DMS53 treated with DMSO at 0.1 percent for 48 hours (cell line): ENCODE data around the gene FLYWCH1.
A peak's percentile ranks its signal among the peaks of the same experiment; 100 is the strongest.

Experiments
- DNase-seq: peaks from one replicate; lab custom pipeline; 2025; ENCODE audit not compliant: unreplicated experiment; lab: John Stamatoyannopoulos, UW

FLYWCH1 gene

DNA sequence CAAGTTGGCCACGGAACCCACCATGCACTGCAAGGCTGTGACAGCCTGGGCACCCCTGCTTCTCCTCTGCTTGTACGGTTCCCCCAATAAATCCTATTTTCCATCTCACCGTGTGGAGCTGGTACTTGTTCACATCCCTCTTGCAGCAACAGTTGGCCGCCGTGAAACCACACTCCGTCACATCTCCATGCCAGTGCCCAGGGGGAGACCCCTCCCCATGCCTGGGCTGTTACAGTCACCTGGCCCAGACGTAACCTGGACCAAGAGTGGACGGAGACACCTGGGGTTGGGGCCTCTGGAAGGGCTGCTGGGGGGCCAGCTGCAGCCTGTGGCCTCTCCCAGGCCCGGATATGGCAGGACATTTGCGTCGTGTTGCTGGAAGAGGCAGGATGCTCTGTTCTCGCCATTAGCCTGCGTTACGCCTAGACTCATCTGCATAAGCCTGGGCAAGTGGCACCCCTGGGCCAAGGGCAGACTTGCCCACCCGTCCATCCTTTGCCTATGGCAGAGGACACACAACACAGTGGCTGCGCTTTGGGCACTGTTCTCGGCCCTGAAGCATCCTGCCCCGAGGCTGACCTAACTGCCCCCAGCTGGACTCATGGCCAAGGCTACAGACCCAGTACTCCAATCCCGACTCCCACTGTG lies 38.1 kb downstream of the FLYWCH1 start:
- DNase-seq, result no peak

GRCh38 chr16:2950353-2950724 lies 38.6 kb downstream of the FLYWCH1 start:
- DNase-seq, result no peak

DNA sequence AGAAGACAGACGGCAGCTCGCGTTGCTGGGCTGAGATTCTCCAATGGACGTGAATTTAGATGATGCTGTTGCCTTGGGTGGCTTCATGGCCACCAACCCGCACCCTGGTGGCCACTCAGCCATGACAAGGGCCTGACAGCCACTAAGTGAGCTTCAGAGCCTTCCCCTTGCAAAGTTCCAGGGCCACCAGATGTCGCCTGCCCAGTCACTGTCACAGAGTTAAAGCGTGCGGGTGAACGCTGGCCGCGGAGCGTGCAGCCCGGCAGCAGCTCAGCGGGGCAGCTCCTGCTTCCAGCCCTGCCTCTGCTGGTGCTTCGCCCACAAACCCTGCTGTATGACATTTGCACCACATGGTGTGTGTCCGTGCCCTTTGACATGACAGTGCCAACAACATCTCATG lies 39.0 kb downstream of the FLYWCH1 start:
- no peak for DNase-seq

- no peak for DNase-seq
Observed at GRCh38 chr16:2952679-2953078, 40.9 kb downstream of the FLYWCH1 start.

DNA sequence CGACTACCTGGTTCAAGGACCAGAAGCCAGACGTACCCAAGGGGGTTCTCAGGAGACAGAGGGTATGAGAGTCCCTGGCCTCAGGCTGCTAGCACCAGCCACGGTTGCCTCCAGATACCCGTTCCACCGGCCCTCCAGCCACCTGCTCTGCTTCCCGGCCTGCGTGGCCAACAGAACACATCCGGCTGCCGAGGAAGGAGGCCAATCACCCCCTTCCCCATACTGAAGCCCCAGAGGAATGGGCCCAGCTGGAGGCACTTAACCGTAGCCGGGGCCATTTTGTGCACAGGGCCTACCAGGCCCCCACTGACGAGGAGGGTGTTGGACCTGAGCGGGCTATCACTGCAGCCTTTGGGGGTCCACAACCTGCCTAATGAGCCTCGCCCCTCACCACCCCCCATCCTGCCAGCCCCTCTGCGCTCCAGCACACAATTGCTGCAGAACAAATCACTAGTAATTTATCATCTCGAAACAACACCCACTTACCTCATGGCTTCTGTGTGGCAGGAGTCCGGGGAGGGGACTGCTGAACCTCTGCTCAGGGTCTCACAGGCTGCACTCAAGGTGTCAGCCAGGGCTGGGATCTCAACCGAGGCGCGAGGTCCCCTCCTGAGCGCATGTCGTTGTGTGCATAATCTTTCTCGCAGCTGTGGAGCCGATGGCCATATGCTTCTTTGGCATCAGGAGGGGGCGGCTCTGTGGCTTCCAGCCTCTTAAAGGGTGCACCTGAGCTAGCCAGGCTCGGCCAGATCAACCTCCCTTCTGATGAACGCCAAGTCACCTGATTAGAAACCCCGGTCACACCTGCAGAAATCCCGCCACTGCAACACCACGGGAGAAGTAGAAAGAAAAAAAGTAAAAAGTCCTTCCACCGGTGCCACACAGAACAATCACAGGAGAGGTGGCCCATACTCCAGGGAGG lies 42.2 kb downstream of the FLYWCH1 start:
- DNase-seq, result peak; percentile 43

DNA sequence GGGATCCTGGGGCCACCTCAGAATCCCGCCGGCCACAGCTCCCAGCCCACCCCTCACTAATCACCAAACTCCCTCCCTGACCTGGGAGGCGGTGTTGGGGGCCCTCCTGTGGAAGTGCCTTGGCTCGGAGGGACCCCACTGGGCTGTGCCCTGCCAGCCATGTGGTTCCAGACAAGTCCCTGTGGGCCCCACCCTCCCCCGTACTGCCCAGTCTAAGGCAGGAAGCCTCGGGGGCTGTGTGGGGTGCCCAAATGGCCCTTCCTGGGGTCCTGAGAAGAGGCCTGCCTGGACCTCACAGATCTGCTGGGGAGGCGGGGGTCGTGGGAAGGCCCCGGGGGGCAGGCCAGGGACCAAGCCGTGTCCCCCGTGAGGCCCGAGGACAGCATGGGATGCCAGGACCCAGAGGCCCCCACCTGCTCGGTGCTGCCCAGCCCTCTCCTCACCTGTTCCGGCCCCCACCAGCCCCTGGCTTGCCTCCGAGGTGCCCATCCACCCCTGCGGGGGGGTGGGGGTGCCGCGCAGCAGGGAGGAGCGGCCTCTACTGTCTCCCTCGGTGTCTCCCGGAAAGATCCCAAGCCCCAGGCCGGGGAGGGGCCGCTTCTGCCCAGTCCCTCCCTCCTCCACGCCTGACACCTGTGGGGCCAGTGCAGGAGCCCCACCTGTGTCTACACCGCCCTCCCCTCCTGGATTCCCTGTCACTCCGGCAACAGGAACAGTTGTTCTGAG lies 43.1 kb downstream of the FLYWCH1 start:
- DNase-seq, result peak; percentile 42

- DNase-seq, result no peak
Observed at GRCh38 chr16:2955438-2955778, 43.7 kb downstream of the FLYWCH1 start.

GRCh38 chr16:2955779-2956578 lies 44.2 kb downstream of the FLYWCH1 start:
- DNase-seq, result no peak

- DNase-seq, result no peak
Observed at GRCh38 chr16:2956579-2956956, 44.8 kb downstream of the FLYWCH1 start.

GRCh38 chr16:2959206-2959605 lies 47.5 kb downstream of the FLYWCH1 start:
- no peak for DNase-seq

DNA sequence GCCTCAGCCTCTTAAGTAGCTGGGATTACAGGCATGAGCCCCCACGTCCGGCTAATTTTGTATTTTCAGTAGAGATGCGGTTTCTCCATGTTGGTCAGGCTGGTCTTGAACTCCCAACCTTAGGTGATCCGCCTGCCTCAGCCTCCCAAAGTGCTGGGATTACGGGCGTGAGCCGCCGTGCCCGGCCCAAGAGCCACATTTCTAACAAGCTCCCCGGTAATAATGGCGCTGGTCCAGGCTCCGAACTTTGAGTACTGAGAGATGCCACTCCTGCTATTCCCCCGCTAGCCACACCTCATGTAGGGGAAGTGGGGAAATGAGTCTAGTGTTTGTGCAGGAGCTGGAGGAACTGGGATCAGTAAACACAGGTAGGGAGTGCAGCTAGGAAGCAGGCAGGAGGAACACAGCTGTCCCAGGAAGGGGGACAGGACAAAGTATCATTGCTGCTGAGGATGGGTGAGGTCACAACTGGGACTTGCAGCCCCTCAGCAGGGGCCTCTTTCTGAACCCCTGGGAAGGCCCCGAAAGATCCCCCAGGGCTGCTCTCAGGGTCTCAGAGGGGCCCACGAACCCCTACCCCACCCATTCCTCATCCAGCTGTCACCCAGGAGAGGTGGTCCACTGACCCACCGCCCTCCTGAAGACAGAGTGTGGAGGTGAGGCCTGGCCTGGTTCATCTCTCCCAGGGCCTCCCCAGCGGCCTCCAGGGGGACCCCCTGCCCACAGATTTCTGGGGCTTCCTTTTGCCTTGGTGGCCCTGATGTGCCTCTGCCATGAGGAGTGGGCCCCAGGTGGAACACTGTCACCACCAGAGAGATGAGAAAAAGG lies 48.7 kb downstream of the FLYWCH1 start:
- DNase-seq, result no peak

GRCh38 chr16:2962334-2963073 lies 50.8 kb downstream of the FLYWCH1 start:
- no peak for DNase-seq

GRCh38 chr16:2963074-2963722 lies 51.5 kb downstream of the FLYWCH1 start:
- no peak for DNase-seq

- peak; percentile 50 for DNase-seq
Observed at GRCh38 chr16:2963723-2964474, 52.2 kb downstream of the FLYWCH1 start, which contains the start of gene KREMEN2. KREMEN2 (plus strand) TSS chr16:2964275; CDS start chr16:2964521, 246 bp downstream.

- DNase-seq, result peak; percentile 58
Observed at GRCh38 chr16:2964475-2965336, 53.0 kb downstream of the FLYWCH1 start.

- DNase-seq, result no peak
Observed at GRCh38 chr16:2966043-2966807, 54.5 kb downstream of the FLYWCH1 start.

- DNase-seq, result no peak
Observed at GRCh38 chr16:2966808-2967191, 55.1 kb downstream of the FLYWCH1 start.
